ENCODE measurements around the gene NME4. TPM values are rescaled to one million over a fixed set of nuclear protein-coding genes. Genes with fewer than 3 reads are reported as not detected.

The NME4 gene
- total RNA-seq, 2 experiments from 2014 or later = 25.0 TPM

DNA sequence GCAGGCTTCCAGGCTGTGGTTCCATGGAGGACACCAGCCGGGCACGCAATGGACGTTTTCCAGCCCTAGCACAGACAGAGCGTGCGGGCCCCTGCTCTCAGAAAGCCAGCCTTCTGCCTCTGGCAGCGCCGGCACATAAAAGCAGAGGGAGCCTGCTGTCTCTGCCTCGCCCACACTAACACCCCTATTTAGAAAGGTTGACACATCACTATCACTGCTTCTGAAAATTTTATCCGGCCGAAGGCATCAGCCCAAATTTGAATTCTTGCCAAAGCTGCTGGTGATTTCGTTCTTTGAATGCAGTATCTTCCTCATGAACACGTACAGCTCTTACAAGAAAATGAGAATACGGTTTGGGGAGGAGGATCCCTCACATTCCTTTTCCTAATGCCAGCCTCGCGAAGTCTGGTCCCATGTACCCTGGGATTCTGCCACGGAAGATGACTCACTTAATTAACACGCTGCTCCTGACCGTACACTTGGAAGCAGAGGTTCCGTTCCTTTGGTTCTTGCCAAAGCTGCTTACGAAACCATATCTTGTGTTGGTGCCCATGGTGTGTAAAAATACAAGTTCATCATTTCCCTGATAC lies 27.1 kb downstream of the NME4 start:
- BruUV-seq (replicated peaks) = no TSS peak
- Histone ChIP-seq H3K9me3 (ENCODE audit: low read length) (no peaks in the 10 kb centered on the region), H4K20me1 (ENCODE audit: insufficient read depth, low read length) (peaks cover 12% of the 10 kb centered on the region), H3K36me3 (ENCODE audit: insufficient read depth, low read length) (0 out of 2 replicates have a peak, but pooled peaks cover 3% of the 10 kb centered on the region), H3K27ac (ENCODE audit: low read depth, low read length, poor library complexity, severe bottlenecking) (no peak overlapping the region), H3K4me3 (ENCODE audit: low read depth, low read length, poor library complexity, severe bottlenecking) (no peak overlapping the region), H3K4me2 (ENCODE audit: low read length) (peak overlapping the region; percentile 97; the same call in 1 of the 2 replicates), H3K79me2 (ENCODE audit: insufficient read depth, low read depth, low read length) (peaks cover 14% of the 10 kb centered on the region; the same call in 1 of the 2 replicates), H3K4me1 (ENCODE audit: insufficient read depth, low read length, poor library complexity, severe bottlenecking) (peaks cover 18% of the 10 kb centered on the region), H2AFZ (ENCODE audit: low read length) (no peak overlapping the region), H3K9me2 (ENCODE audit: insufficient read depth, low read length) (no peaks in the 10 kb centered on the region)
- ChIA-PET CTCF (ENCODE audit: unreplicated experiment) (no interaction called here), POLR2A (interaction anchor here (0.5 kb wide), 1 partner anchor 21 kb away, joined by 3 read pairs; no protein-coding TSS in a partner anchor)
- TF ChIP-seq, protein P1, sequence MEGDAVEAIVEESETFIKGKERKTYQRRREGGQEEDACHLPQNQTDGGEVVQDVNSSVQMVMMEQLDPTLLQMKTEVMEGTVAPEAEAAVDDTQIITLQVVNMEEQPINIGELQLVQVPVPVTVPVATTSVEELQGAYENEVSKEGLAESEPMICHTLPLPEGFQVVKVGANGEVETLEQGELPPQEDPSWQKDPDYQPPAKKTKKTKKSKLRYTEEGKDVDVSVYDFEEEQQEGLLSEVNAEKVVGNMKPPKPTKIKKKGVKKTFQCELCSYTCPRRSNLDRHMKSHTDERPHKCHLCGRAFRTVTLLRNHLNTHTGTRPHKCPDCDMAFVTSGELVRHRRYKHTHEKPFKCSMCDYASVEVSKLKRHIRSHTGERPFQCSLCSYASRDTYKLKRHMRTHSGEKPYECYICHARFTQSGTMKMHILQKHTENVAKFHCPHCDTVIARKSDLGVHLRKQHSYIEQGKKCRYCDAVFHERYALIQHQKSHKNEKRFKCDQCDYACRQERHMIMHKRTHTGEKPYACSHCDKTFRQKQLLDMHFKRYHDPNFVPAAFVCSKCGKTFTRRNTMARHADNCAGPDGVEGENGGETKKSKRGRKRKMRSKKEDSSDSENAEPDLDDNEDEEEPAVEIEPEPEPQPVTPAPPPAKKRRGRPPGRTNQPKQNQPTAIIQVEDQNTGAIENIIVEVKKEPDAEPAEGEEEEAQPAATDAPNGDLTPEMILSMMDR (conservative IDR thresholded peaks at IDR 0.05; ENCODE audit: low read length) = no peak
- no peak for TF ChIP-seq EZH2phosphoT487 (IDR thresholded peaks at IDR 0.05; ENCODE audit: borderline replicate concordance, low read depth, low read length)
- DNase-seq (ENCODE audit: low spot score) = no peak
- intact Hi-C loops (cut with micrococcal nuclease; ENCODE audit: unreplicated experiment) = no loop called here

DNA sequence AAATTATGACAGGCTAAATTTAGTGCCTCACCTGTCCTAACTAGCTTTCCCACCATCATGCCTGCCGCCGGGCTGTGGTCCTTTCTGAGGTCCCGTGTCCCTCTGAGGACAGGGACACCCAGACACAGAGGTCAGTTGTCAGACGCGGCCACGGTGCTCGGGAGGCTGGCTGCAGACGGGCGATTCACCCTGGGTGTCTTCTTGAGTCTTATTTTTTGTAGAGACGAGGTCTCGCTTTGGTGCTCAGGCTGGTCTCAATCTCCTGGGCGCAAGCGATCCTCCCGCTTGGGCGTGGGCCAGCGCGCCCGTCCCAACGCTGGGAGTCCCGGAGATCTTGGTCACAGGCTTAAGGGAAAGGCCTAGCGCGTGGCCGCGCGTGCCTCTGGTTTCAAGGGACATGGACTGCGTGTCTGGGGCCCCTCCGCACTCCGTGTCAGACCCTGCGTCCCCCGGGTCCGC lies 27.7 kb downstream of the NME4 start:
- H3K4me3 ChIP-seq (ENCODE audit: low read depth, low read length, poor library complexity, severe bottlenecking) = peak overlapping the region; percentile 90
- 0 out of 2 replicates have a peak, but pooled peaks cover 3% of the 10 kb centered on the region for H3K36me3 ChIP-seq (ENCODE audit: insufficient read depth, low read length)
- H4K20me1 ChIP-seq (ENCODE audit: insufficient read depth, low read length) = peaks cover 12% of the 10 kb centered on the region
- peaks cover 14% of the 10 kb centered on the region; the same call in 1 of the 2 replicates for H3K79me2 ChIP-seq (ENCODE audit: insufficient read depth, low read depth, low read length)
- H3K9me2 ChIP-seq (ENCODE audit: insufficient read depth, low read length) = no peaks in the 10 kb centered on the region
- ChIA-PET CTCF (ENCODE audit: unreplicated experiment) (no interaction called here), POLR2A (no interaction called here)
- BruUV-seq (replicated peaks) = no TSS peak
- peak overlapping the region; percentile 92 for H2AFZ ChIP-seq (ENCODE audit: low read length)
- H3K27ac ChIP-seq (ENCODE audit: low read depth, low read length, poor library complexity, severe bottlenecking) = no peak overlapping the region
- H3K4me2 ChIP-seq (ENCODE audit: low read length) = peak overlapping the region; percentile 97
- no peak for TF ChIP-seq EZH2phosphoT487 (IDR thresholded peaks at IDR 0.05; ENCODE audit: borderline replicate concordance, low read depth, low read length)
- TF ChIP-seq, protein P1 (conservative IDR thresholded peaks at IDR 0.05; ENCODE audit: low read length) = no peak
- H3K9me3 ChIP-seq (ENCODE audit: low read length) = no peaks in the 10 kb centered on the region
- intact Hi-C loops (cut with micrococcal nuclease; ENCODE audit: unreplicated experiment) = no loop called here
- DNase-seq (ENCODE audit: low spot score) = no peak
- peaks cover 18% of the 10 kb centered on the region for H3K4me1 ChIP-seq (ENCODE audit: insufficient read depth, low read length, poor library complexity, severe bottlenecking)

DNA sequence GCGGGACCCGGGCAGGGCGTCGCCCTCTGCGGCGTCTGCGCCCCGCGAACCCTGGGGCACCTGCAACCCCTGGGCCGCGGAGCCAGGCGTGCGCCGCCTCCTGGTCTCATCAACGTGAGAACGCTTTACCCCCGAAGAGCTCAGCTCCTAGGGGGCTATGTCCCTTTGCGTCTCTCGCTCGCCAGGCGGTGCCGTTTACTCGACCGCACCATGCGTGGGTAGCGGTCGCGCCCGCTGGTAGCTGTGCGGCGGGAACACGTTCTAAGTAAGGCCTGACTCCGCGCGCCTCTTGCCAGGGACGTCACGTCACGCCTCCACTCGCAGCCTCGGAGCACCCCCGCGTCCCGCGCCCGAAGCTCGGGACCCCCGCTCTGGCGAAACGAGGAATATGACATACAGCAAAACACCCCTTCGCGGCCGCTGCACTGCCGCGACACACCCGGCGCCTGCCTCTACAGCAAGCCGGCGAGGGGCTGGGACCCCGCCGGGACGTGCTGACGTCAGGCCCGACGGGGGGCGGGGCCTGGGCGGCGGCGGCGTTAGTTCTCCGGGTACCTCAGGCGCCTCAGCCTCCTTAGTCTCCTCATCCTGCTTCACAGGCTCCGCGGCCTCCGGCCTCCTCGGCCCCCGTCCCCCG lies 28.2 kb downstream of the NME4 start, which contains the start of gene RAB11FIP3:
Gene RAB11FIP3 (plus strand): TSS at position 568 of the 637 bp plus-strand sequence. CDS start 358 bp downstream, outside the sequence.
- Histone ChIP-seq H3K79me2 (ENCODE audit: insufficient read depth, low read depth, low read length) (peaks cover 14% of the 10 kb centered on the region; the same call in 1 of the 2 replicates), H3K4me2 (ENCODE audit: low read length) (peak within 1 kb of the TSS; percentile 97), H2AFZ (ENCODE audit: low read length) (peak within 1 kb of the TSS; percentile 92), H4K20me1 (ENCODE audit: insufficient read depth, low read length) (peaks cover 12% of the 10 kb centered on the region), H3K4me1 (ENCODE audit: insufficient read depth, low read length, poor library complexity, severe bottlenecking) (peaks cover 22% of the 10 kb centered on the region), H3K9me2 (ENCODE audit: insufficient read depth, low read length) (no peaks in the 10 kb centered on the region), H3K4me3 (ENCODE audit: low read depth, low read length, poor library complexity, severe bottlenecking) (peak within 1 kb of the TSS; percentile 90), H3K27ac (ENCODE audit: low read depth, low read length, poor library complexity, severe bottlenecking) (no peak within 1 kb of the TSS), H3K36me3 (ENCODE audit: insufficient read depth, low read length) (peaks cover 3% of the 10 kb centered on the region; the same call in 1 of the 2 replicates), H3K9me3 (ENCODE audit: low read length) (no peaks in the 10 kb centered on the region)
- POLR2A ChIA-PET = no interaction called here
- no peak for TF ChIP-seq EZH2phosphoT487 (IDR thresholded peaks at IDR 0.05; ENCODE audit: borderline replicate concordance, low read depth, low read length)
- TF ChIP-seq, protein P1 (conservative IDR thresholded peaks at IDR 0.05; ENCODE audit: low read length) = no peak
- peak; percentile 90 for DNase-seq (ENCODE audit: low spot score)
- intact Hi-C loops (cut with micrococcal nuclease; ENCODE audit: unreplicated experiment) = no loop called here
- no TSS peak for BruUV-seq (replicated peaks)
- CTCF ChIA-PET (ENCODE audit: unreplicated experiment) = no interaction called here

All from OCI-LY7 (cell line).